CD4-positive, alpha-beta T cell treated with Interleukin-4 for 1 hour (primary cell): ENCODE measurements around the gene TNFRSF4.

Source experiments
- DNase-seq, 2 donors: peaks; one replicate each; pipeline ENCODE4 v3.0.0-alpha.2; 2020 to 2022

TNFRSF4 gene

GRCh38 chr1:1216770-1217620 is 3.0 kb upstream of the TNFRSF4 start:
- peak; percentile 42 to 83 for DNase-seq

- no peak for DNase-seq
Measured at GRCh38 chr1:1215881-1216605, 2.1 kb upstream of the TNFRSF4 start.

- DNase-seq: peak in 1 of 2 donors; percentile 56
Measured at GRCh38 chr1:1215080-1215676, 1.2 kb upstream of the TNFRSF4 start.

DNA sequence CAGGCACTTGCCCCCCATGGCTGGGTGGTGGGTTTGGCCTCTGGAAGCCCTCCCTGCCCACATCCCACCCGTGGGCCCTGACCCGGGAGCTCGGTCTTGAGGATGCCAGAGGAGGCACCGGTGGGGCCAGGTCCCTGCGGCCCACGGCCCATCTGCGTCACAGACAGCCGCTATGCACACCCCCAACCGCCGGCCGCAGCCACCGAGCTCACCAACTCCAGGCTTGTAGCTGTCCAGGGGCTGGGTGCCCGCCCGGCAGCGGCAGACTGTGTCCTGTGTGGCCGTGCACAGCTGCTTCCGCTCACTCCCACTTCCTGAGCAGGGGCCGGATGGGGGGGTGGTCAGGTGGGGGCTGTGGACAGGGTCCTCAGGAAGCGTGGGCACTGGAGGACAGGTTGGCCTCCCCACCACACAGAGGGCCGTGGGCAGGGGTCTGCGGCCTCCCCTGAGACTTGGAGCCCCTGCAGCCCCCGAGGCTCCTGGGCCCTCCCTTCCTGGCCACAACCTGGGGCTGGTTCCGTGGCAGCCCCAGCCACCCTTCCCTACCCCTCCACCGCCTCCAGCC is 1.1 kb downstream of the TNFRSF4 start:
- peak; percentile 52 to 60 for DNase-seq

GRCh38 chr1:1211541-1212441 is 2.2 kb downstream of the TNFRSF4 start:
- no peak for DNase-seq

- DNase-seq: no peak
Measured at GRCh38 chr1:1210726-1211540, 3.0 kb downstream of the TNFRSF4 start.

- peak; percentile 43 to 65 for DNase-seq
Measured at GRCh38 chr1:1208713-1209433, 5.1 kb downstream of the TNFRSF4 start.

- no peak for DNase-seq
Measured at GRCh38 chr1:1207571-1207892, 6.4 kb downstream of the TNFRSF4 start.

DNA sequence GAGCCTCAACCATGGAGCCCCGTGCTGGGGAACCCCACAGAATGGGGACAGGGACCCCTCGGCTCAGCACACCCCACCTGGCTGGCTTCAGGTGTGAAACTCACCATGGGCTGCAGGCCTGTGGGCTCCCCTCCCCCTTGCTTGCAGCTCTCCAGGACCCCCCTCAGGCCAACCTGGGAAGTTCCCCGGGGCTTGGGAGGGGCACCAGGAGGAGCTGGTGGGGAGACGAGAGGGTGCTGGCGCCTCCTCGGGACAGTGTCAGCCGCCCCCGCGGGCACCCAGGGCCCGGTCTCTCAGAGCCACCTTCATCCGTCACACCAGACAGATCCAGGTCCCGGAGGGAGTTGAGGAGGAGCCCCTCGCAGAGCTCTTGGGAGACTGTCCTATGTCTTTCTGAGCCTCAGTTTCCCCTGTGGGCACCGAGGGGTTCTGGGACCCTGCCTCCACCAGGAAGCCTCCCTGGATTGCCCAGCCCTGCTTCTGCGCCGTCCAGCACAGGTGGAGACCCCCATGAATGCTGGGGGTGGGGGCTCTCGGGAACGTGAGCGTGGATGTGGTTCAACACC is 6.9 kb downstream of the TNFRSF4 start:
- no peak for DNase-seq

- peak; percentile 25 to 50 for DNase-seq
Measured at GRCh38 chr1:1206376-1206965, 7.5 kb downstream of the TNFRSF4 start, which contains the start of gene TNFRSF18. Gene TNFRSF18, minus strand, starts transcription at chr1:1206592. Its CDS starts 21 bp downstream, at chr1:1206571.

- DNase-seq: no peak
Measured at GRCh38 chr1:1205769-1206375, 8.1 kb downstream of the TNFRSF4 start.

DNA sequence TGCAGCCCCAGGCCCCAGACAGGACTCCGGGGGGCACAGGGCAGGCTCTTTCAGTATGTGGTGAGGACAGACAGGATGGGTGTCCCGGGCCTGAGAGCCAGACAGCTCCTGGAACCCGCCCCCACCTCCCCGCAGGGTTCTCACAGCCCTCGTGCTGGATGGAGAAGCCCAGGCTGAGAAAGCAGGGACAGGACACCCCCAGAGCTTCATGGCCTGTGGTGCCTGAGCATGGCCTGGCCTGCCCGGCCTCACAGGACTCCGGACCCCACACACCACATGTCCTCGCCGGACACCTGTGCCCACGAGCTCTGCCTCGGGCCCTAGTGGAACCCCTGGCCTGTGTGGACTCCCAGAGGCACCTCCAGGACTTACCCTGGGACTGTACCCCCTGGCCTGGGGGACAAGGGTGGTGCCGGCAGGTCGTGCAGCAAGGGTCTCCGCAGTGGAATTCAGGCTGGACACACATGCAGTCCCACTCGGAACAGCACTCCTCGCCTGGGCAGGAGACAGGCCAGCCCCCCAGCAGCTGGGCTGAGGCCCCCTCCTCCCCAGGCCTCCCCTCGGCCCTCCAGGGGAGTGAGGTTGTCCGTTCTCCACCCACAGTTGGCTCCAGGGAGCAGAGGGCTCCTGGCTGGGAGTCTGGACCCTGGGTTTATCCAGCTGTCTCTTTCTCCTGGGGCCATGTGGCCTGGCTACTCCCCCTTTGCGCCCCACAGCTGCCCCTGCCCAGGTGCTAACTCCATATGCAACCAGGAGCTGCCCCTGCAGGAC is 8.8 kb downstream of the TNFRSF4 start:
- DNase-seq: no peak

- no peak for DNase-seq
Measured at GRCh38 chr1:1204425-1204920, 9.5 kb downstream of the TNFRSF4 start.

GRCh38 chr1:1203561-1204424 is 10.2 kb downstream of the TNFRSF4 start:
- DNase-seq: no peak

DNA sequence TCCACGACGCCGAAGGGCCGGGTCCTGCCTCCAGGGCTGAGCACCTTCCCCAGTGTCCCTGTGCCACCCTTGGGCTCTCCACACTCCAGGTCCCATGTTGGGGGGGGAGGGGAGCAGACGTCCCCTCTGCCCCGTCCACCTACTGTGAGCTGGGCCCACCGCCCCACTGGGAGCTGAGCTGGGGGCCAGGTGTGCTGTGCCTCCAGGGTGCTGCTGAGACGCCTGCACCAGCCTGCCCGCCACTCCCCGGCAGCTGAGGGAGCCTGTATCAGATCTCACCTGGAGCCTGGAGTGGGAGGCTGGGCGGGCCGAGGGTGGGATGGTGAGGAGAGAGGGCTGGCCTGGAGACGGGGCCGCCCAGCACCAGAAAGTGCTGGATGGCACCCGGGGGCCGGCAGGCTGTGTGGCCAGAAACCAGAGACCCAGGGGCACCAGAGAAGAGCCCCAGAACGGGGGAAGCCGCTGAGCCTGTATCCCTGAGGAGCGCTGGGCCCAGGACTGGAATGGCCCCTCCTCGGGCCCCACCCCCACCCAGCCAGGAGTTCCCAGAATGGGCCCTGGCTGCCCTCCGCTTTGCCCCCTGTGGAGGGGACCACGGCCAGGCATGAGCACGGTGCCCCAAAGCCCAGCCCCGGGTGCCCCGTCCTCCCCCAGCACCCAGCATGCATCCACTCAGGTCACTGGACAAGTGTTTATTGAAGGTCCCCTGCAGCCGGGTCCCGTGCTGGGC is 11.0 kb downstream of the TNFRSF4 start:
- DNase-seq: no peak
